ENCODE measurements around the gene GCSAM.
"Not testable (repeated sequence)": the region's sequence is repeated elsewhere in the genome, so short reads cannot be mapped to it uniquely, and the experiment has no call there.

Gene GCSAM

GRCh38 chr3:112085735-112086075 lies 47.3 kb downstream of the GCSAM start:
- intact Hi-C loops (cut with DNase I): no loop called here
- no peak for DNase-seq

- DNase-seq: no peak
- intact Hi-C loops (cut with DNase I): no loop called here
Measured at GRCh38 chr3:112084980-112085705, 47.9 kb downstream of the GCSAM start.

- intact Hi-C loops (cut with DNase I): no loop called here
- no peak for DNase-seq
Measured at GRCh38 chr3:112083239-112083638, 49.8 kb downstream of the GCSAM start.

- peak in 26 of 42 donors; percentile 5 to 85 (median 40) for DNase-seq
Measured at GRCh38 chr3:112078125-112079083, 54.6 kb downstream of the GCSAM start.

GRCh38 chr3:112074616-112075497 lies 58.2 kb downstream of the GCSAM start:
- DNase-seq: no peak
- intact Hi-C loops (cut with DNase I): no loop called here

More at GRCh38 chr3:112078125-112079083, 54.6 kb downstream of the GCSAM start:
- intact Hi-C loops (cut with DNase I): no loop called here

GRCh38 chr3:112074006-112074405 lies 59.0 kb downstream of the GCSAM start:
- DNase-seq: no peak
- intact Hi-C loops (cut with DNase I): no loop called here

- intact Hi-C loops (cut with DNase I); DNase-seq: not testable (repeated sequence)
Measured at GRCh38 chr3:112072387-112073060, 60.5 kb downstream of the GCSAM start.
